ENCODE data around the gene TTC12. TPM values are rescaled to one million over a fixed set of nuclear protein-coding genes. Genes with fewer than 3 reads are reported as not detected.

Gene TTC12
- total RNA-seq, 1 donor from 2014 or later, result 21.6 TPM

- Mint-ChIP-seq H3K27ac (ENCODE audit: unreplicated experiment) (no peak overlapping the region), H3K4me3 (no peak overlapping the region), H3K9me3 (no peaks in the 10 kb centered on the region), H3K36me3 (ENCODE audit: low read depth) (peaks cover 6% of the 10 kb centered on the region), H3K27me3 (ENCODE audit: low read depth) (no peaks in the 10 kb centered on the region), H3K4me1 (peaks cover 21% of the 10 kb centered on the region)
- no peak for DNase-seq (ENCODE audit: low read depth, low spot score)
- no peak for TF ChIP-seq CTCF (conservative IDR thresholded peaks at IDR 0.05)
Observed at GRCh38 chr11:113278925-113279324, 35.5 kb upstream of the TTC12 start.

- H3K36me3 Mint-ChIP-seq (ENCODE audit: low read depth), result peaks cover 6% of the 10 kb centered on the region
Observed at GRCh38 chr11:113279591-113279990, 34.8 kb upstream of the TTC12 start.

GRCh38 chr11:113281052-113281725 lies 33.2 kb upstream of the TTC12 start:
- Mint-ChIP-seq H3K27me3 (ENCODE audit: low read depth) (no peaks in the 10 kb centered on the region), H3K27ac (ENCODE audit: unreplicated experiment) (no peak overlapping the region), H3K9me3 (no peaks in the 10 kb centered on the region), H3K4me3 (no peak overlapping the region), H3K4me1 (peaks cover 7% of the 10 kb centered on the region), H3K36me3 (ENCODE audit: low read depth) (peaks cover 2% of the 10 kb centered on the region)
- no peak for TF ChIP-seq CTCF (conservative IDR thresholded peaks at IDR 0.05)
- DNase-seq (ENCODE audit: low read depth, low spot score), result no peak

More at GRCh38 chr11:113279591-113279990, 34.8 kb upstream of the TTC12 start:
- Mint-ChIP-seq H3K27me3 (ENCODE audit: low read depth) (no peaks in the 10 kb centered on the region), H3K27ac (ENCODE audit: unreplicated experiment) (no peak overlapping the region), H3K4me3 (no peak overlapping the region), H3K9me3 (no peaks in the 10 kb centered on the region), H3K4me1 (peaks cover 21% of the 10 kb centered on the region)
- no peak for DNase-seq (ENCODE audit: low read depth, low spot score)
- TF ChIP-seq CTCF (conservative IDR thresholded peaks at IDR 0.05), result no peak

- peaks cover 10% of the 10 kb centered on the region for H3K4me1 Mint-ChIP-seq
Observed at GRCh38 chr11:113282898-113283437, 31.4 kb upstream of the TTC12 start.

GRCh38 chr11:113283881-113284280 lies 30.5 kb upstream of the TTC12 start:
- no peak for DNase-seq (ENCODE audit: low read depth, low spot score)
- no peaks in the 10 kb centered on the region for H3K36me3 Mint-ChIP-seq (ENCODE audit: low read depth)
- no peak overlapping the region for H3K27ac Mint-ChIP-seq (ENCODE audit: unreplicated experiment)
- no peak overlapping the region for H3K4me3 Mint-ChIP-seq
- H3K27me3 Mint-ChIP-seq (ENCODE audit: low read depth), result peaks cover 4% of the 10 kb centered on the region
- H3K9me3 Mint-ChIP-seq, result no peaks in the 10 kb centered on the region
- peaks cover 18% of the 10 kb centered on the region for H3K4me1 Mint-ChIP-seq
- no peak for TF ChIP-seq CTCF (conservative IDR thresholded peaks at IDR 0.05)

More at GRCh38 chr11:113282898-113283437, 31.4 kb upstream of the TTC12 start:
- DNase-seq (ENCODE audit: low read depth, low spot score), result no peak
- peaks cover 4% of the 10 kb centered on the region for H3K27me3 Mint-ChIP-seq (ENCODE audit: low read depth)
- H3K36me3 Mint-ChIP-seq (ENCODE audit: low read depth), result no peaks in the 10 kb centered on the region
- no peak overlapping the region for H3K4me3 Mint-ChIP-seq
- TF ChIP-seq CTCF (conservative IDR thresholded peaks at IDR 0.05), result no peak
- H3K9me3 Mint-ChIP-seq, result no peaks in the 10 kb centered on the region
- H3K27ac Mint-ChIP-seq (ENCODE audit: unreplicated experiment), result no peak overlapping the region

Data from neural crest cell (in vitro differentiated cells).